ENCODE measurements around the gene ECT2.
"Not testable (repeated sequence)": the region's sequence is repeated elsewhere in the genome, so short reads cannot be mapped to it uniquely, and the experiment has no call there.

Gene ECT2

GRCh38 chr3:172815857-172816256, 65.3 kb downstream of the ECT2 start:
- no peak for DNase-seq

DNA sequence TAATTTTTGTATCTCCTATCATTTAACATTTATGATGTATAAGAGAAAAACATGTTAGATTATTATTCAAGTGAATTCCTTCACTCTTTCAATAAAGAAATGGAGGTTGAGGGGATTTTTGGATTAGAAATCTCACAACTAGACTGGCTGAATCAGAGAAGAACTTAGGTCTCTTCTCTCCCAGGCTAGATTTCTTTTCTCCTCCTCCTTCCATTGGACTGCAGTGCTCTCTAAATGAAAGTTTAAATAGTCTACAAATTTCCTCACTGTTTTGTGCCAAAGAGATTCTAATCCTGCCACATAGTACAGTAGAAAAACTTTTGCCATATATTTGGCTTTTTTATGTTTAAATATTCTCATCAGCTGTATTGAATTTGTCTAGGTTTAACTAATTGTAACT, 65.8 kb downstream of the ECT2 start:
- DNase-seq, result no peak

GRCh38 chr3:172816968-172817367, 66.4 kb downstream of the ECT2 start:
- DNase-seq, result no peak

GRCh38 chr3:172820492-172820891, 70.0 kb downstream of the ECT2 start:
- no peak for DNase-seq

DNA sequence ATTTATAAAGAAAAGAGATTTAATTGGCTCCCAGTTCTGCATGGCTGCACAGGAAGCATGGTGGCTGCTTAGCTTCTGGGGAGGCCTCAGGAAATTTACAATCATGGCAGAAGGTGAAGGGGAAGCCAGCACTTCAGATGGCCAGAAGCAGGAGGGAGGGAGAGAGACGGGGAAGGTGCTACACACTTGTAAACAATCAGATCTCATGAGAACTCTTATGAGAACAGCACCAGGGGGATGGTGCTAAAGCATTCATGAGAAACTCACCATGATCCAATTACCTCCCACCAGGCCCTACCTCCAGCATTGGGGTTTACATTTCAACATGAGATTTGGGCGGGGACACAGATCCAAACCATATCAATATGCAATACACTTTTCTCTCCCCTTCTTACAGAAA, 73.7 kb downstream of the ECT2 start:
- no peak for DNase-seq

DNA sequence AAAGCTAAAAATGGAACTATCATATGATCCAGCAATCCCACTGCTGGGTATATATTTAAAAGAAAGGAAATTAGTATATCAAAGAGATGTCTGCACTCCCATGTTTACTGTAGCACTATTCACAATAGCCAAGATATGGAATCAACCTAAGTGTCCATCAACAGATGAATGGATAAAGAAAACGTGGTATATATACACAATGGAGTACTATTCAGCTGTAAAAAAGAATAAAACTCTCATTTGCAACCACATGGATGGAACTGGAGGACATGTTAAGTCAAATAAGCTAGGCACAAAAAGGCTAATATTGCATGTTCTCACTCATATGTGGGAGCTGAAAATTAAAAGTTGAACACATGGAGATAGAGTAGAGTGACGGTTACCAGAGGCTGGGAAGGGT, 76.7 kb downstream of the ECT2 start:
- not testable (repeated sequence) for DNase-seq

GRCh38 chr3:172832983-172833382, 82.5 kb downstream of the ECT2 start:
- DNase-seq, result no peak

DNA sequence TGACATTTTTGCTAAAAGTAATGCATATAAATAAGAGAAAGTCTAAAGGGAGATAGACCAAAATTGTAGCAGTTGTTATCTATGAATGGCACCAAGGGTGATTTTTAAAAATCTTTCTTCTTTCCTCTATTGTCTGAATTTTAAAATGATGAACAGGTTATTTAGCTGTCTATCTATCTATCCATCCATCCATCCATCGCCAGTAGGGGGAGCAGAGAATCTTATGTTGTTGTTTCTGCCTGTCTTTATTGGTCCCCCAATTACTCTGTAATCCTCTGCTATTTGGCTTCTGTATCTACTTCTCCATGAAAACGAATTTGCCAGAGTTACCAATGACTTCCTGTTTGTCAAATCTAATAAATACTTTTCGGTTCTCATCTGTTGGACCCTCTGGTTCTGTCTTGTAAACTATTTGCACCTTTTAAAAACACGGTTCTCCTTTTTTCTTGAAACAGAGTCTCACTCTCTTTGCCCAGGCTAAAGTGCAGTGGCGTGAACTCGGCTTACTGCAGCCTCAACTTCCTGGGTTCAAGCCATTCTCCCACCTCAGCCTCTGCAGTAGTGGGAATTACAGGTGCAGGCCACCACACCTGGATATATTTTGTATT, 86.0 kb downstream of the ECT2 start:
- peak; percentile 61 for DNase-seq

- no peak for DNase-seq
Observed at GRCh38 chr3:172839679-172840078, 89.2 kb downstream of the ECT2 start.

DNA sequence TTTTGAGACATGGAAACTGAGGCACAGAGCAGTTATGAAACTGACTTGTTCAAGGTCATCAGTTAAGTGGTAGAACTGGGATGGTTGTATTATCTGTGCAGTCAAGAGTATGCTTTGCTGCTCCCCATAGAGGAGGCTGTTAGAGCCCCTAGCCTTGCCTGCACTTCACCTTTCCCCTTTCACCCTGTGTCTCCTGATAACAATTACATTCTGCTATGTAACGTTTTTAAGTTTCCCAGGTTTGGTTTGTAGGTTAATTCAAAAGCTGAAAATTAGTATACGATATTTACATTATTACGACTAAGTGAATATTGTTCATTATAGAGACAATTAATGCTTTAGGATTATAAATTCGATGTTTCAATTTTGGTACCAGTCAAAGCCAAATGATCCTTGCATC, 89.9 kb downstream of the ECT2 start:
- no peak for DNase-seq

- no peak for DNase-seq
Observed at GRCh38 chr3:172840913-172841312, 90.4 kb downstream of the ECT2 start.

- no peak for DNase-seq
Observed at GRCh38 chr3:172844428-172844827, 93.9 kb downstream of the ECT2 start.

DNA sequence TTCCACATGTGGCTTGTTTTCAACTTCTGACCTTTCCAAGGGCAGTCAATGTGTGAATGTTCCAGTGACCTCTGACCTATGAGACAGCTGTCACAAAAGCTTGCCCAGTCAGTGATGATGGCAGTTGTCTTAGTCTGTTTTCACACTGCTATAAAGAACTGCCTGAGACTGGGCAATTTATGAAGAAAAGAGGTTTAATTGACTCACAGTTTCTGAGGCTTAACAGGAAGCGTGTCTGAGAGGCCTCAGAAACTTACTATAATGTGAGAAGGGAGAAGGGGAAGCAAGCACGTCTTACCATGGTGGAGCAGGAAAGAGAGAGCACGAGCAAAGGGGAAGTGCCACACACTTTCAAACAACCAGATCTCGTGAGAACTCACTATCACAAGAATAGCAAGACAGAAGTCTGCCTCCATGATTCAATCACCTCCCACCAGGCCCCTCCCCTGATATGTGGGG, 95.6 kb downstream of the ECT2 start:
- DNase-seq, result no peak

DNA sequence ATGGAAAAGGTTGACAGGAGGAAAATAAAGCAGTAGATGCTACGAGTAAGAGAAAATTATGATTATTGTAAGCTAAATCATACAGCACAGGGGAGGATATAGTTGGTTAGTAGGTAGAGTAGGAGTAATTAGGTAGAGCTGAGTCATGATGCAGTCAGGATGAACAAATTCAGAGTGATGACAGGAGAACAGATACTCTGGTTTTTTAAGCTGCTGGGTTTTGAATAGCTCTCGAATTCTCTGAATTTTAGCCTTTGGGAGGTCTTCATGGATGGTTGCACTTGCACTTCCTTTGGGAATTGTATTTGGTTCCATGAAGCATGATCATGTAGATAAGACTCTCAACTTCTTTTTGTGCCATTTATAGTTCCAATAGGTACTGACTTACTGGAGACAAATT, 96.2 kb downstream of the ECT2 start:
- DNase-seq, result no peak

DNA sequence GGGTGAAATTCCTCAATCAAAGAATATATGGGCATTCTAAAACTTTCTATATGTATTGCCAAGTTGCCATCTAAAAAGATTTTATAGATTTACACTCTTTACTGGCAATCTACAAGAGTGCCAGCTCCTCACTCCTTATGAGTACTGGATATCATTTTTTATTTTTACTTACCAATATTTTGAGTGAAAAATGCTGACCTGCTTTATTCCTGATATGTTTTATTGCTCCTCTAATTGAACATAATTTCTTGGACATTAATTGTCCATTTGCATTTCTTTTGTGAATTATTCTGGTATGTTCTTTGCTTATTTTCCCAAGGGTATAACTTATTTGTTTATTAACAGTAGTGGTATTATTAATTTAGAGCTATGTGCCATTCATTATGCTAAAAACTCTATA, 96.8 kb downstream of the ECT2 start:
- DNase-seq, result no peak

DNA sequence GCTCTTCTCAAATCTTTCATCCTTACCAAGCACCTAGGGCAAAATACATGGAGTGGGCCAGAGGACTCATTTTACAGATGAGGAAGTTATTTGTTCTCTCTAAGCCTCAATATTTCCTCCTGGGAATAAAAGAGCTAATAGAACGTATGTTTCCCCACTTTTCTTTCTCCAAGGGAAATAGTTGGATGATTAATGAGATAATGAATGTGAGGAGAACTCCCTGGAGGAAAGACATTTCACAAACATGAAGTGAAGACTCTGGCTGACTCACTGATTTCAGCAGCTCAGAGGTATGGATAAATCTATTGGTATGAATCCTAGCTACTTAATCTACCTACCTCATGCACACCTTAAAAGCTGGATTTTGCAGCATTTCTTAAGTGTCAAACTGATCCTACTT, 98.4 kb downstream of the ECT2 start:
- DNase-seq, result no peak

DNA sequence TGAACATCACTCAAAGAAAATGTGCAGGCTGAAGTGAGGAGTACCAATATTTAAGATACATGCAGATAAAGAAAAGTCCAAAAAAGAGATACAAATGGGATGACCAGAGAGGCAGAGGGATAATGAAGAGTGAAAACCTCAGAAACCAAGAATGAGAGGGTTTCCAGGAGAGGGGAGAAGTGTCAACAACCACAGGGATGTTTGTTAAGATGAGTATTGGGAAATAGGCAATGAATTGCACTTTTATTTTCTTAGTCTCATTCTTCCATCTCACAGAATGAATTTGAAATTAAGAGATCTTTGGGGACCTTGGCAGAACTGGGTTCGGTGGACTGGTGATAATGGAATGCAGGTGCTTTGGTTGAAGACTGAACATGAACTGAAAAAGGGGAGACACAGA, 102.5 kb downstream of the ECT2 start:
- no peak for DNase-seq

GRCh38 chr3:172853921-172854666, 103.6 kb downstream of the ECT2 start:
- no peak for DNase-seq

DNA sequence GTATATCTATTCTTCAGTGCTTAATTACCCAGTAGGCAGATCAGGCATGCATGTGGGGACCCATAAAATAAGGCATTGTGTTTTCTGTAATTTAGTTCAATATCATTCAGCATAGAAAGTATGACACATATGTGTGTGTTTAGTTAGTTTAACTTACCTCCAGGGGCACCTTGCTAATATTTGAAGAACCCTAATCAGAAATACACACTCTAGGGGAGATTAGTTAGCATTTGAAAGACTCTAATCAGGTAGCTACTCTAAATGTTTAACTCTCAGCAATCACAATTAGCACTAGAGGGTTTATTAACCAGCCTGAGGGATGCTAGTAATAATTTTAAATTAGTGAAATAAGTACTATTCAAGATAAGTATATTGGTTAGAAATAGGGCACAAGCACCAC, 104.5 kb downstream of the ECT2 start:
- no peak for DNase-seq

DNA sequence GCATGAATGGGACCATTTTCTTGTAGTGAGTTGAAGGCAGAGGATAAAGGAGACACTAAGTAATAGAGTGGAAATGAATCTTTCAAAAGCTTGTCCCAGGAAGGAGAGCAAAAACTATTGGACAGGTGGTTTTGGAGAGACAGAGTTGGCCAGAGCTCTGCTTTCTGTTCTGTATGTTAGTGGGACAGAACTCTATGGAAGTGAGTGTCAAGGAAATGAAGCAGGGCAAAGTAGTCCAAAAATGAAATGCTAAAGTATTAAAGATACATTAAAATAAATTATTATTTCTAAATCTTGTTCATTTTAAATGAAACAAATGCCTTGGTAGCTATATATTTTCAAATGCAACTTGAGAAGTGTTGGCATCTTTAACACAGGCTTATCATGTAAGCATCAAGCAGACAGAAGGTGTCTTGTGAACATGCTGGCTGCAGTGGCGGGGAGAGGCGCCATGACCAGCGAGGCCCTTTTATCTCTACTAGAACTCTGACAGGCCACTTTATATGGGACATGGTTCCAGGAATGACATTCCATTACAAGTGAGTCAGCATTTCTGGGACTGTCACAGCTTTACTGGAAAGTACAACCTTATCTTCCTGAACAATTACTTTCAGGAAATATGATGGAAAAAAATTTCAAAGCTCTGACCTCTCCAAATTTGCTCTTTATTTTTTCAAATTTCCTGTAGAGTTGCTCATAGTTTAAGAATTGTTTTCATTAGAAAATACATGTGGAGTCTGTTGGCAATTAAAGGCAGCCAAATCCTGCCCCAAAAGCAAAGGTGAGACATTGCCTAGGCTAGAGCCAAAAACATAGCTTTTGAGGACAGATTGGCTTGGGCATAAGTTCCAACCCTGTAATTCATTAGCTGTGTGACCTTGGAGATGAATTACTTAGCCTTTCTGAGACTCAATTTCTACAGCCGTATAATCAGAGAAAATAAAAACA, 106.5 kb downstream of the ECT2 start:
- no peak for DNase-seq

GRCh38 chr3:172859041-172859440, 108.5 kb downstream of the ECT2 start:
- DNase-seq, result no peak

DNA sequence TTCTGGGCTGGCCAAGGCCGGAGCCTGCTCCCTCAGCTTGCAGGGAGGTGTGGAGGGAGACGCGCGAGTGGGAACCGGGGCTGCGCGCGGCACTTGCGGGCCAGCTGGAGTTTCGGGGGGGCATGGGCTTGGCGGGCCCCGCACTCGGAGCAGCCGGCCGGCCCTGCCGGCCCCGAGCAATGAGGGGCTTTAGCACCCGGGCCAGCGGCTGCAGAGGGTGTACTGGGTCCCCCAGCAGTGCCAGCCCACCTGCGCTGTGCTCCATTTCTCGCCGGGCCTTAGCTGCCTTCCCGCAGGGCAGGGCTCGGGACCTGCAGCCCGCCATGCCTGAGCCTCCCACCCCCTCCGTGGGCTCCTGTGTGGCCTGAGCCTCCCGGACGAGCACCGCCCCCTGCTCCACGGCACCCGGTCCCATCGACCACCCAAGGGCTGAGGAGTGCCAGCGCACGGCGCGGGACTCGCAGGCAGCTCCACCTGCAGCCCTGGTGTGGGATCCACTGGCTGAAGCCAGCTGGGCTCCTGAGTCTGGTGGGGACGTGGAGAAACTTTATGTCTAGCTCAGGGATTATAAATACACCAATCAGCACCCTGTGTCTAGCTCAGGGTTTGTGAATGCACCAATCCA, 116.3 kb downstream of the ECT2 start:
- DNase-seq, result not testable (repeated sequence)

- DNase-seq, result no peak
Observed at GRCh38 chr3:172868582-172869200, 118.2 kb downstream of the ECT2 start.

All from NCI-H1694 treated with DMSO at 0.1 percent for 48 hours (cell line).